NCI-H510A treated with DMSO at 0.1 percent for 48 hours (cell line): ENCODE data around the gene AUTS2.

Experiments used
- DNase-seq: peaks from one replicate; lab custom pipeline; 2025; lab: John Stamatoyannopoulos, UW

AUTS2 gene

GRCh38 chr7:70834424-70834823 is 1236.1 kb downstream of the AUTS2 start:
- no peak for DNase-seq

GRCh38 chr7:70835658-70836057 is 1237.4 kb downstream of the AUTS2 start:
- DNase-seq, result no peak

GRCh38 chr7:70836279-70836678 is 1238.0 kb downstream of the AUTS2 start:
- DNase-seq, result no peak

- DNase-seq, result no peak
Measured at GRCh38 chr7:70836946-70837345, 1238.7 kb downstream of the AUTS2 start.

- DNase-seq, result no peak
Measured at GRCh38 chr7:70837589-70837988, 1239.3 kb downstream of the AUTS2 start.

- DNase-seq, result no peak
Measured at GRCh38 chr7:70838292-70838907, 1240.1 kb downstream of the AUTS2 start.
